Panc1 (cell line): ENCODE data around the gene GMPR2. TPM values are rescaled to one million over a fixed set of nuclear protein-coding genes. Genes with fewer than 3 reads are reported as not detected.
"Not testable (repeated sequence)": the region's sequence is repeated elsewhere in the genome, so short reads cannot be mapped to it uniquely, and the experiment has no call there.

Experiments
- ATAC-seq: fragments of 200-7000 bp; cut with Tn5 transposase; 2 replicates; pipeline ENCODE4 v1.9.1; 2020; ENCODE audit warnings: mild to moderate bottlenecking, moderate library complexity
- BruUV-seq: library from RNA; stranded (reverse); fragments of 400-500 nt; replicated peaks from 2 replicates; lab custom pipeline; 2021; lab: Mats Ljungman, UMichigan
- CTCF ChIA-PET: fragments of 300-600 bp; sonication (Branson Sonifier 250); formaldehyde crosslinking; loops from one replicate; lab custom pipeline; 2022; ENCODE audit warnings: antibody characterized with exemption; lab: Charles Lee
- POLR2A ChIA-PET: fragments of 300-600 bp; sonication (Branson Sonifier 250); formaldehyde crosslinking; loops from one replicate; lab custom pipeline; 2022; ENCODE audit warnings: antibody characterized with exemption; lab: Charles Lee
- DNase-seq: peaks from one replicate; pipeline ENCODE4 v3.0.0-alpha.2; 2010; ENCODE audit warnings: low read depth, low spot score
- H3K27ac ChIP-seq: 2 replicates; pipeline ENCODE4 v1.5.1; 2011; ENCODE audit warnings: mild to moderate bottlenecking, low read length, inconsistent platforms
- H3K27me3 ChIP-seq: fragments of 200-500 bp; sonication (Bioruptor generic); 2 replicates; pipeline ENCODE4 v1.6.0; 2014; ENCODE audit warnings: low read length, inconsistent platforms; ENCODE audit not compliant: control insufficient read depth, insufficient read depth
- H3K36me3 ChIP-seq: fragments of 200-500 bp; sonication (Bioruptor generic); 2 replicates; pipeline ENCODE4 v1.5.1; 2014; ENCODE audit warnings: inconsistent platforms, mild to moderate bottlenecking, low read length, moderate library complexity; ENCODE audit not compliant: control insufficient read depth, insufficient read depth
- H3K4me1 ChIP-seq: 2 replicates; pipeline ENCODE4 v1.5.1; 2011; ENCODE audit warnings: inconsistent platforms, mild to moderate bottlenecking, low read length, moderate library complexity; ENCODE audit not compliant: control insufficient read depth, insufficient read depth
- H3K4me3 ChIP-seq, 2 experiments: 2 replicates each; pipeline ENCODE4 v1.5.1; 2011 to 2012; ENCODE audit warnings: low read depth in 2 of 2, low read length in 2 of 2, mild to moderate bottlenecking in 2 of 2, inconsistent platforms in 1 of 2, moderate library complexity in 1 of 2
- H3K9me3 ChIP-seq: fragments of 200-500 bp; sonication (Bioruptor generic); 2 replicates; pipeline ENCODE4 v1.5.1; 2014; ENCODE audit warnings: low read depth, mild to moderate bottlenecking, inconsistent platforms, low read length, moderate library complexity; ENCODE audit not compliant: control insufficient read depth, insufficient read depth
- CTCF ChIP-seq: fragments of 450-650 bp; IDR thresholded peaks from 2 replicates; pipeline ENCODE4 v1.5.1; 2017; ENCODE audit warnings: mild to moderate bottlenecking
- POLR2AphosphoS5 ChIP-seq: IDR thresholded peaks from 2 replicates; pipeline ENCODE4 v1.6.1; 2012; ENCODE audit warnings: mild to moderate bottlenecking, low read depth, low read length, moderate library complexity
- REST ChIP-seq, 2 experiments: IDR thresholded peaks; 2 replicates each; pipeline ENCODE4 v1.6.1; 2011 to 2012; ENCODE audit warnings: low read depth in 2 of 2, control low read depth in 1 of 2, low read length in 1 of 2, mild to moderate bottlenecking in 1 of 2, moderate library complexity in 1 of 2; ENCODE audit not compliant: insufficient read depth in 1 of 2
- SIN3A ChIP-seq: IDR thresholded peaks from 2 replicates; pipeline ENCODE4 v1.6.1; 2012; ENCODE audit warnings: low read depth, mild to moderate bottlenecking, low read length, moderate library complexity, borderline replicate concordance; ENCODE audit not compliant: insufficient read depth
- TCF7L2 ChIP-seq: IDR thresholded peaks from 2 replicates; pipeline ENCODE4 v1.6.1; 2011; ENCODE audit warnings: mild to moderate bottlenecking, low read depth, low read length, inconsistent platforms
- in situ Hi-C: cut with HindIII; loops from 2 replicates; pipeline ENCODE4 v1.10.0; 2016; ENCODE audit warnings: low sequenced_read_pairs, low pct_unique_long_range_greater_than_20kb
- intact Hi-C: fragments of 100-400 bp; cut with micrococcal nuclease; formaldehyde crosslinking; loops from one replicate; pipeline ENCODE4 v1.10.0; 2022; ENCODE audit not compliant: unreplicated experiment
- total RNA-seq: library from RNA; stranded (reverse); gene quantifications from one replicate; pipeline ENCODE4 v1.2.1, GENCODE V29; 2021; ENCODE audit not compliant: unreplicated experiment

GMPR2 gene
- total RNA-seq, 1 experiment from 2014 or later: 45.9 TPM

DNA sequence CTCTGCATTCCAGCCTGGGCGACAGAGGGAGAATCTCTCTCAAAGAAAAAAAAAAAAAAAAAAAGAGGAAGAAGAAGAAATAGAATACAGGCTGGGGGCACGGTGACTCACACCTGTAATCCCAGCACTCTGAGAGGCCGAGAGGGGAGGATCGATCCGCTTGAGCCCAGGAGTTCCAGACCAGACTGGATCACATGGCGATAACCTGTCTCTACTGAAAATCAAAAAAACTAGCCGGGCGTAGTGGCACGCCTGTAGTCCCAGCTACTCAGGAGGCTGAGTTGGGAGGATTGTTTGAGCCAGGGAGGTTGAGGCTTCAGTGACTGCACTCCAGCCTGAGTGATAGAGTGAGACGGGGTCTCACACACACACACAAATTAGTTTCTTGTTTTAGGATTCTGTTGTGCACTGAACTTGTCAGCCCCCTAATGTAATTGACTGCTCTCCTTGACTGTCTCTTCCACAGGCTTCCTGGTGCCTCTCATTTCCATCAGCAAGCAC lies 10.7 kb downstream of the GMPR2 start:
- H3K9me3 ChIP-seq: no peaks in the 10 kb centered on the region
- no peaks in the 10 kb centered on the region for H3K27me3 ChIP-seq
- CTCF ChIA-PET: interaction anchor here (0.7 to 2.4 kb wide), 3 partner anchors 54 to 194 kb away, joined by 6 to 10 read pairs (median 8); partner anchors contain the start of genes DHRS1 and NOP9
- no peak for ATAC-seq
- H3K36me3 ChIP-seq: peaks cover 6% of the 10 kb centered on the region; the same call in 1 of the 2 replicates
- BruUV-seq: no TSS peak
- peak overlapping the region; percentile 93 for H3K27ac ChIP-seq
- peak overlapping the region; percentile 77 to 91 for H3K4me3 ChIP-seq
- in situ Hi-C loops: no loop called here
- no peak for DNase-seq
- POLR2A ChIA-PET: interaction anchor here (2.0 kb wide), 1 partner anchor 54 kb away, joined by 6 read pairs; no protein-coding TSS in a partner anchor
- H3K4me1 ChIP-seq: peaks cover 12% of the 10 kb centered on the region
- TF ChIP-seq SIN3A (no peak), TCF7L2 (no peak), CTCF (no peak), POLR2AphosphoS5 (no peak), REST (IDR thresholded peaks at IDR 0.05; ENCODE audit: insufficient read depth in 1 of 2, low read depth in 2 of 2, low read length in 1 of 2) (no peak)
- intact Hi-C loops: loop anchor here (1.0 kb wide), 1 partner anchor 54 kb away; no protein-coding TSS in a partner anchor

GRCh38 chr14:24245350-24245749 lies 12.6 kb downstream of the GMPR2 start:
- H3K4me1 ChIP-seq, H3K27me3 ChIP-seq, H3K9me3 ChIP-seq, H3K27ac ChIP-seq, in situ Hi-C loops, H3K4me3 ChIP-seq, DNase-seq, CTCF ChIA-PET, ATAC-seq, BruUV-seq, H3K36me3 ChIP-seq, intact Hi-C loops: not testable (repeated sequence)
- POLR2A ChIA-PET: interaction anchor here (0.7 kb wide), 1 partner anchor 10 kb away, joined by 3 read pairs; no protein-coding TSS in a partner anchor

DNA sequence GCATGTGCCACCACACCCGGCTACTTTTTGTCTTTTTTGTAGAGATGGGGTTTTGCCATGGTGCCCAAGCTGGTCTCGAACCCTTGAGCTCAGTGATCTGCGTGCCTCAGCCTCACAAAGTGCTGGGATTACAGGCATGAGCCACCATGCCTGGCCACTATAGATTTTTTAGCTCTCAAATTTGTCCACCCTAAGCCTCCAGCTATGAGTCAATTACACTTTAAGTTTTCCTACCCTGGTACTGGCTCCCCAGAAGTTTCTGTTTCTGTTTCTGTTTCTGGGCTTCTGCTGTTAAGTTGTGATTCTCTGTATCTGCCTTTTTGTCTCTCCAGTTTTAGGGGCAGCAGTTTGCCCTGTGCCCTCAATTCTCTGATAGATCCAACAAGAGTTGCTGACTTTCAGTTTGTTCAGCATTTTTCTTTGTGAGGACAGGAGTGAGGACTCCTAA lies 14.1 kb downstream of the GMPR2 start:
- CTCF ChIA-PET: interaction anchor here (0.6 kb wide), 1 partner anchor 96 kb away, joined by 4 read pairs; no protein-coding TSS in a partner anchor
- no TSS peak for BruUV-seq
- intact Hi-C loops (no loop called here), in situ Hi-C loops (no loop called here)
- H3K4me1 ChIP-seq: no peaks in the 10 kb centered on the region
- peaks cover 1% of the 10 kb centered on the region; the same call in 1 of the 2 replicates for H3K36me3 ChIP-seq
- no peaks in the 10 kb centered on the region for H3K9me3 ChIP-seq
- no peaks in the 10 kb centered on the region for H3K27me3 ChIP-seq
- no peak for DNase-seq
- H3K27ac ChIP-seq: no peak overlapping the region
- H3K4me3 ChIP-seq: no peak overlapping the region
- TF ChIP-seq TCF7L2: no peak
- TF ChIP-seq POLR2AphosphoS5: no peak
- TF ChIP-seq SIN3A: no peak
- no peak for TF ChIP-seq REST (IDR thresholded peaks at IDR 0.05; ENCODE audit: insufficient read depth in 1 of 2, low read depth in 2 of 2, low read length in 1 of 2)
- no peak for TF ChIP-seq CTCF
- POLR2A ChIA-PET: interaction anchor here (0.6 to 0.7 kb wide), 2 partner anchors 31 to 53 kb away, joined by 4 read pairs; no protein-coding TSS in a partner anchor
- ATAC-seq: no peak
